Left lung (tissue), 10 donors: ENCODE data around the gene ZNF407. TPM values are rescaled to one million over a fixed set of nuclear protein-coding genes. Genes with fewer than 3 reads are reported as not detected.

Source experiments
- ATAC-seq: fragments of 200-7000 bp; cut with Tn5 transposase; one replicate; pipeline ENCODE4 v1.9.1; 2020; ENCODE audit warnings: moderate library complexity
- DNase-seq, 4 donors: peaks; one replicate each; pipeline ENCODE4 v3.0.0-alpha.2; 2013 to 2020
- H3K27ac ChIP-seq, 2 donors: fragments of 200-600 bp; sonication (generic) in 1 of 2; one replicate each; pipeline versions ENCODE4 v1.5.0 to v1.8.0; 2020 to 2021
- H3K27me3 ChIP-seq, 2 donors: fragments of 200-600 bp; sonication (generic) in 1 of 2; one replicate each; pipeline versions ENCODE4 v1.5.0 to v1.8.0; 2020 to 2021
- H3K36me3 ChIP-seq, 2 donors: fragments of 200-600 bp; sonication (generic) in 1 of 2; one replicate each; pipeline versions ENCODE4 v1.5.0 to v1.8.0; 2020 to 2021
- H3K4me1 ChIP-seq, 2 donors: fragments of 200-600 bp; one replicate each; pipeline ENCODE4 v1.8.0; 2021
- H3K4me3 ChIP-seq, 2 donors: fragments of 200-600 bp; sonication (generic) in 1 of 2; one replicate each; pipeline versions ENCODE4 v1.5.0 to v1.8.0; 2020 to 2021; ENCODE audit warnings: mild to moderate bottlenecking in 1 of 2
- H3K9me3 ChIP-seq, 2 donors: fragments of 200-600 bp; sonication (generic) in 1 of 2; one replicate each; pipeline versions ENCODE4 v1.5.0 to v1.8.0; 2020 to 2021
- CTCF ChIP-seq, 2 donors: fragments of 200-600 bp; sonication (generic) in 1 of 2; IDR thresholded peaks; one replicate each; pipeline versions ENCODE4 v1.5.0 to v1.8.0; 2021; ENCODE audit warnings: antibody characterized with exemption in 2 of 2
- intact Hi-C, 2 donors: fragments of 100-400 bp; cut with DNase I; formaldehyde crosslinking; loops; one replicate each; pipeline versions ENCODE4 v1.11.2 to v1.14.2; 2022
- polyA plus RNA-seq, 6 donors: library from polyadenylated mRNA; unstranded; fragments of 120-200 nt; gene quantifications; one replicate each; pipeline ENCODE4 v1.2.1, GENCODE V29; 2013; ENCODE audit not compliant: insufficient read length in 6 of 6
- total RNA-seq, 2 donors: library from RNA; stranded (reverse); fragmentation: NEBNext Ultra II Directional; extraction: Animal tissue kit (Norgen Biotek cat#: 25700); gene quantifications; one replicate each; pipeline ENCODE4 v1.2.1, GENCODE V29; 2021
- donor health status: DM: no; HTN: yes; CAD: no.
- donor health status: DM: no; HTN: no; CAD: no.

ZNF407 gene
- total and polyA plus RNA-seq, 8 donors: 10.3 to 16.7 (median 11.3) TPM

GRCh38 chr18:74803769-74804168 is 206.1 kb downstream of the ZNF407 start:
- no peak for DNase-seq
- Histone ChIP-seq H3K4me1 (peaks cover 0 to 5% of the 10 kb centered on the region in 2 donors), H3K36me3 (no peaks in the 10 kb centered on the region), H3K27ac (no peak overlapping the region), H3K27me3 (no peaks in the 10 kb centered on the region), H3K9me3 (no peaks in the 10 kb centered on the region), H3K4me3 (no peak overlapping the region)
- ATAC-seq: no peak
- intact Hi-C loops: no loop called here
- no peak for TF ChIP-seq CTCF (IDR thresholded peaks at IDR 0.05)

DNA sequence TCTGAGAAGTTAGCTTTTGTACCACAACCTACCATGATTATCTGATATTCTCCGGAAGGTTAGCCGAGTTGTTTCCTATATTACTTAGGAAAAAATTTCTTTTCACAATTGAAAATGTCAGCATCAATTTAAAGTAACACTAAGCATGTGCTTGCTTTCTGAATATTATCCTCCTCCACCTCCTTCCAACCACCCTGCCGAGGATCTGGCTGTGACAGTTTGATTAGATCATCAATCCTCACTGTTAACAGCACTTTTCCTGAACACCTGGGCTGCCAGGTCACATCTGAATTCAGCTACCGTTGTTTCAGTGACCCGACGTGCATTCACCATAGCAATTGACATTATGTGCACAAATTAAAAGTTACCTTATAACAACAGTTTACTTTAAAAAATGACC is 207.0 kb downstream of the ZNF407 start:
- H3K36me3 ChIP-seq: no peaks in the 10 kb centered on the region
- H3K4me1 ChIP-seq: peaks cover 0 to 5% of the 10 kb centered on the region in 2 donors
- H3K4me3 ChIP-seq: no peak overlapping the region
- no peak for DNase-seq
- no peak overlapping the region for H3K27ac ChIP-seq
- no peaks in the 10 kb centered on the region for H3K27me3 ChIP-seq
- no peak for TF ChIP-seq CTCF (IDR thresholded peaks at IDR 0.05)
- H3K9me3 ChIP-seq: no peaks in the 10 kb centered on the region
- intact Hi-C loops: no loop called here
- no peak for ATAC-seq

GRCh38 chr18:74806073-74806472 is 208.4 kb downstream of the ZNF407 start:
- no peaks in the 10 kb centered on the region for H3K27me3 ChIP-seq
- no peaks in the 10 kb centered on the region for H3K36me3 ChIP-seq
- ATAC-seq (peak; percentile 85), DNase-seq (peak in 1 of 4 donors; percentile 51)
- peak overlapping the region; percentile 29 to 37 for H3K27ac ChIP-seq
- no peak overlapping the region for H3K4me3 ChIP-seq
- no peak for TF ChIP-seq CTCF (IDR thresholded peaks at IDR 0.05)
- H3K9me3 ChIP-seq: no peaks in the 10 kb centered on the region
- intact Hi-C loops: no loop called here
- H3K4me1 ChIP-seq: peaks cover 0 to 5% of the 10 kb centered on the region in 2 donors

DNA sequence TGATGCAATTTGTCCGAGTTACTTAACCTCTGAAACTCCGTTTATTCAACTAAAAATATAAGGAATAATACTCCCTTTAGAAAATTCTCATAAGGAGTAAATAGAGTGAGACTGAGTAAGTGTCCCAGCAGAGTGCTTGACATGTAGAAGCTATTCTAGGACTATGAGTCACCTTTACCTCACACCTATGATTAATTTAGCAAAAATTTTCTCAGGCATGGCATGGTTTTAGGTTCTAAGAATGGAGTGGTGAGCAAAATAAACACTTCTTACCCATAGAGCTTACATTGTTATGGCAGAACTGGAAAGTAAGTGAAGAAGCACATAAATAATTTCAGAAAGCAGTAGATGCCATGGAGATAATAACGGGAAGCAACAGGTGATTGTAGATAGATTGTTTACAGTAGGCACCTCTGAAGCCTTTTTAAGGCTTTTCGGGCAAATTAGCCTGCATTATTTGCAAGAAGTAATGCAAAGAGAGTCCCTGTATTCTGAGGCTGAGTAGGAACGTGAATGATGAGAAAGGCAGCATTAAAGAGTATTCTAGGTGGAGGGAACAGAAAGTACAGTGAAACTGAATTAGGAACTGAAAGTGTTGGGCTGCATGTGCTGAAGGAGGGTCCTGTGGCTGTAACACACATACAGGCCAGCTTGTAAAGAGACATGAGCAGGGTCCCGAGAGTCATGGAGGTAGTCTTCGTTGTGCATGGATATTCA is 209.2 kb downstream of the ZNF407 start:
- ATAC-seq: peak; percentile 97
- intact Hi-C loops: no loop called here

GRCh38 chr18:74817576-74817975 is 219.9 kb downstream of the ZNF407 start:
- DNase-seq (no peak), ATAC-seq (no peak)
- Histone ChIP-seq H3K4me1 (no peaks in the 10 kb centered on the region), H3K27ac (no peak overlapping the region), H3K27me3 (no peaks in the 10 kb centered on the region), H3K9me3 (no peaks in the 10 kb centered on the region), H3K4me3 (no peak overlapping the region), H3K36me3 (no peaks in the 10 kb centered on the region)
- intact Hi-C loops: no loop called here
- no peak for TF ChIP-seq CTCF (IDR thresholded peaks at IDR 0.05)

More for the DNA sequence above, 209.2 kb downstream of the ZNF407 start:
- Histone ChIP-seq H3K27ac (peak overlapping the region; percentile 29 to 37), H3K4me1 (peaks cover 0 to 5% of the 10 kb centered on the region in 2 donors), H3K27me3 (no peaks in the 10 kb centered on the region), H3K9me3 (no peaks in the 10 kb centered on the region), H3K4me3 (no peak overlapping the region), H3K36me3 (no peaks in the 10 kb centered on the region)
- peak in 1 of 4 donors; percentile 23 for DNase-seq
- TF ChIP-seq CTCF (IDR thresholded peaks at IDR 0.05): no peak
